ENCODE measurements around the gene AHNAK.

DNA sequence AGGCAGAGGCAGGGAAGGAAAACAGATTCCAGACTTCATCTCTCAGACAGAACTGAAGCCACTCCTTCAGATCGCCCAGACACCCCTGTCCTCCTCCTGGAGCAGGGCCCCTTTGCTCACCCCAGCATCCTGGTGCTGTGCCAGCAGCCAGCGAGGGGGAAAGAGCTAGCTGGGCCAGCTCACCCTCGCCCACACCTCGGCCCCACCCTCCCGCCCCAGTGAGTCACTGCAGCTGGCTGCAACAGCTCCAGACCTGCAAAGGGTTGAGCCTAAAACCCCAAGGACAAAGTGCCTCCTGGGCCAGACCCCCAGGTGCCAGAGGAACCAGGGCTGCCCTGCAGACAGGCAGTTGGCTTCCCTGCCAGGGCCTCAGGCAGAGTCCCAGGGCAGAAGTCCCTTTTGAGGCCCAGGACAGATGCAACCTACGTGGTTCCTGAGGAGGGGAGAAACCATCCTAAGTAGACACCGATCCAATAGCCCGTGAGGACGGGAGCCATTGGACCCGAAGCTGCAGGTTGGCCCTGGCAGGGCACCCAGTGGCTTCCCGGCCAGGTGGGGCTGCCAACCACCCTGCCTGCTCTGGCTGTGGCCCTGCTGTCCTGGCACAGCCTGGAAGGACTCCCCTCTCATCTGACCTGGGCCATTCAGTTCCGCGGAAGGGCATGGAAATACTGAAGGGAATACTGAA, 7.2 kb downstream of the AHNAK start:
- TF ChIP-seq, protein P1, sequence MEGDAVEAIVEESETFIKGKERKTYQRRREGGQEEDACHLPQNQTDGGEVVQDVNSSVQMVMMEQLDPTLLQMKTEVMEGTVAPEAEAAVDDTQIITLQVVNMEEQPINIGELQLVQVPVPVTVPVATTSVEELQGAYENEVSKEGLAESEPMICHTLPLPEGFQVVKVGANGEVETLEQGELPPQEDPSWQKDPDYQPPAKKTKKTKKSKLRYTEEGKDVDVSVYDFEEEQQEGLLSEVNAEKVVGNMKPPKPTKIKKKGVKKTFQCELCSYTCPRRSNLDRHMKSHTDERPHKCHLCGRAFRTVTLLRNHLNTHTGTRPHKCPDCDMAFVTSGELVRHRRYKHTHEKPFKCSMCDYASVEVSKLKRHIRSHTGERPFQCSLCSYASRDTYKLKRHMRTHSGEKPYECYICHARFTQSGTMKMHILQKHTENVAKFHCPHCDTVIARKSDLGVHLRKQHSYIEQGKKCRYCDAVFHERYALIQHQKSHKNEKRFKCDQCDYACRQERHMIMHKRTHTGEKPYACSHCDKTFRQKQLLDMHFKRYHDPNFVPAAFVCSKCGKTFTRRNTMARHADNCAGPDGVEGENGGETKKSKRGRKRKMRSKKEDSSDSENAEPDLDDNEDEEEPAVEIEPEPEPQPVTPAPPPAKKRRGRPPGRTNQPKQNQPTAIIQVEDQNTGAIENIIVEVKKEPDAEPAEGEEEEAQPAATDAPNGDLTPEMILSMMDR (IDR thresholded peaks at IDR 0.05): no peak
- no peak for TF ChIP-seq POLR2A (IDR thresholded peaks at IDR 0.05)

Measured in ovary (tissue), 3 donors.